ENCODE results near the gene CTNNA2.

The CTNNA2 gene

GRCh38 chr2:79512442-79513401 is at the start of gene CTNNA2:
Gene CTNNA2, plus strand, starts transcription at chr2:79513051.
- DNase-seq (ENCODE audit: extremely low read depth, low read depth): no peak
- no peak for TF ChIP-seq CTCF (IDR thresholded peaks at IDR 0.05; ENCODE audit: low read depth, low read length)

- no peak for TF ChIP-seq CTCF (IDR thresholded peaks at IDR 0.05; ENCODE audit: low read depth, low read length)
These were observed 25.5 kb upstream of the CTNNA2 start for GRCh38 chr2:79487399-79487798.

GRCh38 chr2:79511320-79511951 is 1.4 kb upstream of the CTNNA2 start:
- DNase-seq (ENCODE audit: extremely low read depth, low read depth): no peak
- no peak for TF ChIP-seq CTCF (IDR thresholded peaks at IDR 0.05; ENCODE audit: low read depth, low read length)

More at GRCh38 chr2:79487399-79487798, 25.5 kb upstream of the CTNNA2 start:
- DNase-seq (ENCODE audit: extremely low read depth, low read depth): no peak

GRCh38 chr2:79513711-79514110 is 860 bp downstream of the CTNNA2 start:
- TF ChIP-seq CTCF (IDR thresholded peaks at IDR 0.05; ENCODE audit: low read depth, low read length): no peak
- DNase-seq (ENCODE audit: extremely low read depth, low read depth): no peak

GRCh38 chr2:79529636-79530035 is 16.8 kb downstream of the CTNNA2 start:
- TF ChIP-seq CTCF (IDR thresholded peaks at IDR 0.05; ENCODE audit: low read depth, low read length): no peak

GRCh38 chr2:79530443-79530842 is 17.6 kb downstream of the CTNNA2 start:
- DNase-seq (ENCODE audit: extremely low read depth, low read depth): no peak
- TF ChIP-seq CTCF (IDR thresholded peaks at IDR 0.05; ENCODE audit: low read depth, low read length): no peak

More at GRCh38 chr2:79529636-79530035, 16.8 kb downstream of the CTNNA2 start:
- DNase-seq (ENCODE audit: extremely low read depth, low read depth): no peak

DNA sequence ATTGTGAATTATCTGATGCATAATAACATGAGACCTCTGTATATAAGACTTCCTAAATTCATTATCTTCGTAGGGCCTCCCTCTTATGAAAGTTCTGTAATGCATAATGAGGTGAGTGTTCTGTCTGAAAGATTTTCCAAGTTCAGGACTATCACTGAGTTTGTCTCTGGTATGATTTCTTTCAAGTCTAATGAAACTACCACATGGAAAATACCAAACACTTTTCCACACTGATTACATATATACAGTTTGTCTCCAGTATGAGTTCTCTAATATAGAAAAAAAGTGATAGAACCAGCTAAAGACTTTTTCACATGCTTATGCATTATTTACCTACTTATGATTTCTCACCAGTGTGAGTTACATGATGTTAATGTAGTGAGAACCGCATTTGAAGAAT is 34.7 kb downstream of the CTNNA2 start:
- TF ChIP-seq CTCF (IDR thresholded peaks at IDR 0.05; ENCODE audit: low read depth, low read length): no peak

More for the DNA sequence above, 34.7 kb downstream of the CTNNA2 start:
- DNase-seq (ENCODE audit: extremely low read depth, low read depth): no peak
